OCI-LY3 (cell line): ENCODE measurements around the gene CLDN3.

ENCODE experiments used
- EZH2phosphoT487 ChIP-seq: fragments of 200-600 bp; shearing (Covaris generic); IDR thresholded peaks from 2 replicates; pipeline ENCODE4 v1.6.1; 2018; ENCODE audit warnings: antibody characterized with exemption, mixed run types, low read depth
- TF ChIP-seq, protein P1 (sequence below): fragments of 200-600, 300-600 bp; sonication (generic); IDR thresholded peaks from 2 replicates; pipeline ENCODE4 v1.5.1; 2014; ENCODE audit warnings: antibody characterized with exemption, low read length, low read depth

DNA sequence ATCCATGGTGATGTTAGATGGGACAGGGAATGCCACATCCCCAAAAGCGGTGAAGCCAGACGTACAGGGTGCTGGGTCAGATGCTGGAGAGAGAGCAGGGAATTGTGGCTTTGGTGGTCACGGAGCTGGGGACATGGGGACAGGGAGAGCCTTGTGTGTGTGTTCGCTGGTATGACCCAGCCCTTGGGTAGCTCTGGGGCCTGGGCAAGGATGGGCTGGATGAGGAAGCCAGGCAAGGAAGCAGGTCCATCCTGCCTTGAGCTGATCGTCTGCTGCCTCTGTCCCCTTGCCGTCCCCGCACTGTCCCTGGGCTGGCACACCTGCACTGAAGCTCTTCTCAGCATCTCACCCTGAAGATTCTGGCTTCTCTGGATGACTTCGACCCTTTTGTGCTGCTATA, 45.4 kb upstream of the CLDN3 start:
- TF ChIP-seq, protein P1, sequence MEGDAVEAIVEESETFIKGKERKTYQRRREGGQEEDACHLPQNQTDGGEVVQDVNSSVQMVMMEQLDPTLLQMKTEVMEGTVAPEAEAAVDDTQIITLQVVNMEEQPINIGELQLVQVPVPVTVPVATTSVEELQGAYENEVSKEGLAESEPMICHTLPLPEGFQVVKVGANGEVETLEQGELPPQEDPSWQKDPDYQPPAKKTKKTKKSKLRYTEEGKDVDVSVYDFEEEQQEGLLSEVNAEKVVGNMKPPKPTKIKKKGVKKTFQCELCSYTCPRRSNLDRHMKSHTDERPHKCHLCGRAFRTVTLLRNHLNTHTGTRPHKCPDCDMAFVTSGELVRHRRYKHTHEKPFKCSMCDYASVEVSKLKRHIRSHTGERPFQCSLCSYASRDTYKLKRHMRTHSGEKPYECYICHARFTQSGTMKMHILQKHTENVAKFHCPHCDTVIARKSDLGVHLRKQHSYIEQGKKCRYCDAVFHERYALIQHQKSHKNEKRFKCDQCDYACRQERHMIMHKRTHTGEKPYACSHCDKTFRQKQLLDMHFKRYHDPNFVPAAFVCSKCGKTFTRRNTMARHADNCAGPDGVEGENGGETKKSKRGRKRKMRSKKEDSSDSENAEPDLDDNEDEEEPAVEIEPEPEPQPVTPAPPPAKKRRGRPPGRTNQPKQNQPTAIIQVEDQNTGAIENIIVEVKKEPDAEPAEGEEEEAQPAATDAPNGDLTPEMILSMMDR = no peak
- TF ChIP-seq EZH2phosphoT487 = no peak
